ENCODE data around the gene IKZF1.

IKZF1 gene

GRCh38 chr7:50349399-50349798, 44.9 kb downstream of the IKZF1 start:
- Histone ChIP-seq H3K4me2 (ENCODE audit: low read depth, low read length, poor library complexity, severe bottlenecking) (no peak overlapping the region), H3K9ac (ENCODE audit: low read length) (no peak overlapping the region), H4K20me1 (ENCODE audit: low read depth, low read length) (no peaks in the 10 kb centered on the region), H3K9me2 (replicated peaks; ENCODE audit: insufficient read depth, low read length) (no peaks in the 10 kb centered on the region), H3K9me3 (ENCODE audit: insufficient read depth, low read length) (no peaks in the 10 kb centered on the region), H2AFZ (ENCODE audit: low read depth, low read length, severe bottlenecking) (no peak overlapping the region), H3F3A (ENCODE audit: insufficient read depth) (peaks cover 8% of the 10 kb centered on the region; the same call in 1 of the 2 replicates), H3K79me2 (ENCODE audit: insufficient read depth, low read length) (peaks cover 100% of the 10 kb centered on the region), H3K36me3 (ENCODE audit: low read length) (peaks cover 43% of the 10 kb centered on the region; the same call in 1 of the 2 replicates), H3K27me3 (ENCODE audit: low read length) (no peaks in the 10 kb centered on the region), H3K27ac (ENCODE audit: low read depth, low read length) (no peak overlapping the region), H3K4me3 (ENCODE audit: insufficient read depth, low read length, poor library complexity, severe bottlenecking) (no peak overlapping the region)
- no peak for TF ChIP-seq CTCF (IDR thresholded peaks at IDR 0.05; ENCODE audit: insufficient read depth, low read length, poor library complexity, severe bottlenecking)
- TF ChIP-seq EZH2phosphoT487 (conservative IDR thresholded peaks at IDR 0.05; ENCODE audit: low read length), result no peak

- peaks cover 99% of the 10 kb centered on the region for H3K79me2 ChIP-seq (ENCODE audit: insufficient read depth, low read length)
- H3K4me2 ChIP-seq (ENCODE audit: low read depth, low read length, poor library complexity, severe bottlenecking), result no peak overlapping the region
- H3K4me3 ChIP-seq (ENCODE audit: insufficient read depth, low read length, poor library complexity, severe bottlenecking), result no peak overlapping the region
- H3K36me3 ChIP-seq (ENCODE audit: low read length), result peaks cover 34% of the 10 kb centered on the region; the same call in 1 of the 2 replicates
- peak overlapping the region; percentile 10 for H3K27ac ChIP-seq (ENCODE audit: low read depth, low read length)
- H3K9me3 ChIP-seq (ENCODE audit: insufficient read depth, low read length), result no peaks in the 10 kb centered on the region
- no peaks in the 10 kb centered on the region for H3K9me2 ChIP-seq (replicated peaks; ENCODE audit: insufficient read depth, low read length)
- peaks cover 8% of the 10 kb centered on the region; the same call in 1 of the 2 replicates for H3F3A ChIP-seq (ENCODE audit: insufficient read depth)
- H4K20me1 ChIP-seq (ENCODE audit: low read depth, low read length), result no peaks in the 10 kb centered on the region
- H2AFZ ChIP-seq (ENCODE audit: low read depth, low read length, severe bottlenecking), result no peak overlapping the region
- H3K9ac ChIP-seq (ENCODE audit: low read length), result no peak overlapping the region
- TF ChIP-seq CTCF (IDR thresholded peaks at IDR 0.05; ENCODE audit: insufficient read depth, low read length, poor library complexity, severe bottlenecking), result no peak
- H3K27me3 ChIP-seq (ENCODE audit: low read length), result no peaks in the 10 kb centered on the region
Measured at GRCh38 chr7:50349963-50350944, 45.7 kb downstream of the IKZF1 start.

- Histone ChIP-seq H3K79me2 (ENCODE audit: insufficient read depth, low read length) (peaks cover 97% of the 10 kb centered on the region), H3K36me3 (ENCODE audit: low read length) (peaks cover 32% of the 10 kb centered on the region; the same call in 1 of the 2 replicates), H3K9ac (ENCODE audit: low read length) (no peak overlapping the region)
Measured at GRCh38 chr7:50351267-50351666, 46.8 kb downstream of the IKZF1 start.

More at GRCh38 chr7:50351267-50351666, 46.8 kb downstream of the IKZF1 start:
- Histone ChIP-seq H3K27ac (ENCODE audit: low read depth, low read length) (peak overlapping the region; percentile 10; the same call in 1 of the 2 replicates), H2AFZ (ENCODE audit: low read depth, low read length, severe bottlenecking) (no peak overlapping the region), H3F3A (ENCODE audit: insufficient read depth) (peaks cover 8% of the 10 kb centered on the region; the same call in 1 of the 2 replicates), H3K4me2 (ENCODE audit: low read depth, low read length, poor library complexity, severe bottlenecking) (no peak overlapping the region), H3K9me2 (replicated peaks; ENCODE audit: insufficient read depth, low read length) (no peaks in the 10 kb centered on the region), H4K20me1 (ENCODE audit: low read depth, low read length) (no peaks in the 10 kb centered on the region), H3K27me3 (ENCODE audit: low read length) (no peaks in the 10 kb centered on the region), H3K4me3 (ENCODE audit: insufficient read depth, low read length, poor library complexity, severe bottlenecking) (no peak overlapping the region), H3K9me3 (ENCODE audit: insufficient read depth, low read length) (no peaks in the 10 kb centered on the region)
- TF ChIP-seq EZH2phosphoT487 (conservative IDR thresholded peaks at IDR 0.05; ENCODE audit: low read length), result no peak
- no peak for TF ChIP-seq CTCF (IDR thresholded peaks at IDR 0.05; ENCODE audit: insufficient read depth, low read length, poor library complexity, severe bottlenecking)

Data from SU-DHL-6 (cell line).